H1 (cell line): ENCODE measurements around the gene CBS. TPM values are rescaled to one million over a fixed set of nuclear protein-coding genes. Genes with fewer than 3 reads are reported as not detected.

Source experiments
- CTCF ChIA-PET: fragments of 300-600 bp; sonication (Branson Sonifier 250); formaldehyde crosslinking; loops from one replicate; lab custom pipeline; 2021; ENCODE audit not compliant: partially characterized antibody; lab: Charles Lee
- POLR2A ChIA-PET: fragments of 300-600 bp; sonication (Branson Sonifier 250); formaldehyde crosslinking; loops from one replicate; lab custom pipeline; 2021; ENCODE audit warnings: inconsistent platforms; ENCODE audit not compliant: partially characterized antibody; lab: Charles Lee
- DNase-seq, 2 experiments: peaks; one replicate each; pipeline versions ENCODE4 v3.0.0 to v3.0.0-alpha.2; 2010 to 2022; ENCODE audit warnings: low spot score in 2 of 2, low read depth in 1 of 2, mixed read lengths in 1 of 2
- FAIRE-seq: peaks from 2 replicates; lab custom pipeline; 2011; peaks lifted over from hg19 to GRCh38; lab: Jason Lieb, UNC
- H2AFZ ChIP-seq: 2 replicates; pipeline ENCODE4 v1.8.1; 2012; ENCODE audit warnings: low read length, inconsistent platforms
- H2AK5ac ChIP-seq: 2 replicates; pipeline ENCODE4 v1.6.1; 2013; ENCODE audit warnings: low read depth, low read length
- H2BK120ac ChIP-seq: replicated peaks from 2 replicates; pipeline ENCODE3; 2013; ENCODE audit warnings: low read depth, low read length, inconsistent platforms
- H2BK12ac ChIP-seq: 2 replicates; pipeline ENCODE4 v1.6.1; 2013; ENCODE audit warnings: low read depth, low read length
- H2BK15ac ChIP-seq: 2 replicates; pipeline ENCODE4 v1.6.1; 2013; ENCODE audit warnings: low read length
- H2BK20ac ChIP-seq: 2 replicates; pipeline ENCODE4 v1.6.1; 2013; ENCODE audit warnings: low read length
- H2BK5ac ChIP-seq: 2 replicates; pipeline ENCODE4 v1.6.1; 2013; ENCODE audit warnings: low read depth, low read length
- H3K14ac ChIP-seq: 2 replicates; pipeline ENCODE4 v1.6.1; 2013; ENCODE audit warnings: inconsistent platforms; ENCODE audit not compliant: insufficient read length
- H3K18ac ChIP-seq: 2 replicates; pipeline ENCODE4 v1.6.1; 2013; ENCODE audit warnings: low read length; ENCODE audit errors: extremely low read depth
- H3K23ac ChIP-seq: 2 replicates; pipeline ENCODE4 v1.6.1; 2013; ENCODE audit warnings: inconsistent platforms; ENCODE audit not compliant: insufficient read length
- H3K23me2 ChIP-seq: 2 replicates; pipeline ENCODE4 v1.6.1; 2013; ENCODE audit warnings: low read depth, low read length
- H3K27ac ChIP-seq: 2 replicates; pipeline ENCODE4 v1.6.1; 2011; ENCODE audit warnings: low read depth, low read length, inconsistent platforms
- H3K27me3 ChIP-seq, 4 experiments: replicated peaks in 1 of 4; 1 replicate in 1 of 4; 2 replicates in 3 of 4; pipeline versions ENCODE4 v1.6.1 to v1.8.1; 2011 to 2013; ENCODE audit warnings: low read length in 3 of 4, mild to moderate bottlenecking in 3 of 4, inconsistent platforms in 2 of 4, mixed read lengths in 2 of 4, moderate library complexity in 1 of 4; ENCODE audit not compliant: control insufficient read depth in 3 of 4, insufficient read depth in 3 of 4; ENCODE audit errors: extremely low read depth in 1 of 4
- H3K36me3 ChIP-seq, 4 experiments: 2 replicates each; pipeline versions ENCODE4 v1.6.1 to v1.8.1; 2011 to 2013; ENCODE audit warnings: mild to moderate bottlenecking in 4 of 4, low read length in 3 of 4, moderate library complexity in 2 of 4, control low read depth in 1 of 4, inconsistent platforms in 1 of 4; ENCODE audit not compliant: insufficient read depth in 4 of 4, control insufficient read depth in 2 of 4
- H3K4ac ChIP-seq: replicated peaks from 2 replicates; pipeline ENCODE3; 2013; ENCODE audit warnings: low read length, low read depth, mixed read lengths, inconsistent platforms; ENCODE audit not compliant: insufficient read length
- H3K4me1 ChIP-seq, 4 experiments: replicated peaks in 1 of 4; 1 replicate in 1 of 4; 2 replicates in 3 of 4; pipeline versions ENCODE4 v1.6.1 to v1.8.1; 2011 to 2013; ENCODE audit warnings: low read length in 3 of 4, inconsistent platforms in 2 of 4, mixed read lengths in 1 of 4; ENCODE audit not compliant: insufficient read depth in 4 of 4, control insufficient read depth in 3 of 4
- H3K4me2 ChIP-seq, 2 experiments: 2 replicates each; pipeline versions ENCODE4 v1.6.1 to v1.8.1; 2011 to 2013; ENCODE audit warnings: low read depth in 2 of 2, low read length in 2 of 2, control low read depth in 1 of 2, inconsistent platforms in 1 of 2, mild to moderate bottlenecking in 1 of 2; ENCODE audit not compliant: insufficient read depth in 1 of 2
- H3K4me3 ChIP-seq, 4 experiments: fragments of 200-600, 300-600 bp in 1 of 4; sonication (generic), shearing (Covaris generic), sonication (Bioruptor Twin) in 1 of 4; 2 replicates each; pipeline versions ENCODE4 v1.5.1 to v1.8.1; 2011 to 2016; ENCODE audit warnings: low read length in 4 of 4, low read depth in 3 of 4, control low read depth in 2 of 4, inconsistent platforms in 2 of 4, mild to moderate bottlenecking in 2 of 4, mixed read lengths in 1 of 4, moderate library complexity in 1 of 4; ENCODE audit not compliant: insufficient read depth in 2 of 4; ENCODE audit errors: extremely low read depth in 1 of 4
- H3K56ac ChIP-seq: replicated peaks from 2 replicates; pipeline ENCODE3; 2013; ENCODE audit warnings: low read depth, mild to moderate bottlenecking, mixed read lengths, low read length, inconsistent platforms; ENCODE audit not compliant: insufficient read length
- H3K79me1 ChIP-seq: 2 replicates; pipeline ENCODE4 v1.6.1; 2013; ENCODE audit warnings: low read depth, low read length, control low read depth
- H3K79me2 ChIP-seq, 2 experiments: 2 replicates each; pipeline versions ENCODE4 v1.6.1 to v1.8.1; 2012 to 2013; ENCODE audit warnings: low read length in 2 of 2, mild to moderate bottlenecking in 2 of 2, inconsistent platforms in 1 of 2; ENCODE audit not compliant: insufficient read depth in 2 of 2, control insufficient read depth in 1 of 2
- H3K9ac ChIP-seq, 4 experiments: replicated peaks in 1 of 4; 1 replicate in 1 of 4; 2 replicates in 3 of 4; pipeline versions ENCODE4 v1.6.1 to v1.8.1; 2011 to 2013; ENCODE audit warnings: low read depth in 3 of 4, low read length in 3 of 4, control low read depth in 2 of 4, mild to moderate bottlenecking in 2 of 4, moderate library complexity in 2 of 4, inconsistent platforms in 1 of 4; ENCODE audit errors: extremely low read depth in 1 of 4
- H3K9me3 ChIP-seq, 2 experiments: 2 replicates each; pipeline versions ENCODE4 v1.6.1 to v1.8.1; 2012 to 2013; ENCODE audit warnings: mild to moderate bottlenecking in 2 of 2, moderate library complexity in 2 of 2, control low read depth in 1 of 2, inconsistent platforms in 1 of 2, low read depth in 1 of 2, low read length in 1 of 2, mixed read lengths in 1 of 2; ENCODE audit not compliant: insufficient read depth in 2 of 2
- H4K20me1 ChIP-seq, 2 experiments: replicated peaks in 1 of 2; 2 replicates each; pipeline versions ENCODE3 to v1.8.1; 2011 to 2013; ENCODE audit warnings: inconsistent platforms in 2 of 2, low read length in 2 of 2, mild to moderate bottlenecking in 1 of 2; ENCODE audit not compliant: insufficient read depth in 2 of 2, control insufficient read depth in 1 of 2
- H4K5ac ChIP-seq: 2 replicates; pipeline ENCODE4 v1.6.1; 2013; ENCODE audit warnings: low read length, low read depth, mixed read lengths, inconsistent platforms; ENCODE audit not compliant: insufficient read length
- H4K8ac ChIP-seq: 2 replicates; pipeline ENCODE4 v1.8.0; 2013; ENCODE audit warnings: mild to moderate bottlenecking, moderate library complexity, low read length, inconsistent platforms; ENCODE audit not compliant: insufficient read depth; ENCODE audit errors: extremely low read depth
- H4K91ac ChIP-seq: replicated peaks from 2 replicates; pipeline ENCODE3; 2013; ENCODE audit warnings: low read length, mixed read lengths, inconsistent platforms; ENCODE audit not compliant: insufficient read length
- BCL11A ChIP-seq, 2 experiments: IDR thresholded peaks; one replicate each; pipeline ENCODE4 v1.6.1; 2011; ENCODE audit warnings: low read depth in 2 of 2, low read length in 2 of 2, mild to moderate bottlenecking in 2 of 2
- CEBPB ChIP-seq: IDR thresholded peaks from 2 replicates; pipeline ENCODE4 v1.6.1; 2012; ENCODE audit warnings: low read depth, low read length
- CREB1 ChIP-seq: IDR thresholded peaks from 2 replicates; pipeline ENCODE4 v1.6.1; 2012; ENCODE audit warnings: inconsistent platforms
- EGR1 ChIP-seq: IDR thresholded peaks from 2 replicates; pipeline ENCODE4 v1.6.1; 2011; ENCODE audit warnings: low read depth, low read length, borderline replicate concordance
- EP300 ChIP-seq, 2 experiments: IDR thresholded peaks; 1 replicate in 1 of 2; 2 replicates in 1 of 2; pipeline ENCODE4 v1.6.1; 2011 to 2012; ENCODE audit warnings: low read depth in 2 of 2, low read length in 2 of 2, mild to moderate bottlenecking in 2 of 2, borderline replicate concordance in 1 of 2, inconsistent platforms in 1 of 2, moderate library complexity in 1 of 2
- EZH2 ChIP-seq: fragments of 200-600 bp; sonication (generic); IDR thresholded peaks from 2 replicates; pipeline ENCODE4 v1.7.1; 2012; ENCODE audit warnings: low read depth, mild to moderate bottlenecking, moderate library complexity, low read length, inconsistent platforms; ENCODE audit not compliant: severe bottlenecking
- HDAC6 ChIP-seq: IDR thresholded peaks from one replicate; pipeline ENCODE4 v1.7.1; 2012; ENCODE audit warnings: low read depth, mild to moderate bottlenecking, inconsistent platforms, low read length, moderate library complexity
- KDM1A ChIP-seq: fragments of 200-600, 300-600 bp; sonication (generic); IDR thresholded peaks from 2 replicates; pipeline ENCODE4 v1.7.1; 2016; ENCODE audit warnings: mild to moderate bottlenecking, low read length, borderline replicate concordance
- POLR2A ChIP-seq, 2 experiments: IDR thresholded peaks; 1 replicate in 1 of 2; 2 replicates in 1 of 2; pipeline ENCODE4 v1.6.1; 2011; ENCODE audit warnings: low read depth in 2 of 2, low read length in 2 of 2, mild to moderate bottlenecking in 2 of 2; ENCODE audit errors: control extremely low read depth in 1 of 2
- POU5F1 ChIP-seq: IDR thresholded peaks from 2 replicates; pipeline ENCODE4 v1.6.1; 2011; ENCODE audit warnings: low read depth, mild to moderate bottlenecking, low read length, moderate library complexity
- RXRA ChIP-seq: IDR thresholded peaks from 2 replicates; pipeline ENCODE4 v1.6.1; 2011; ENCODE audit warnings: low read depth, mild to moderate bottlenecking, low read length, moderate library complexity; ENCODE audit not compliant: insufficient read depth
- SP4 ChIP-seq: IDR thresholded peaks from 2 replicates; pipeline ENCODE4 v1.6.1; 2012; ENCODE audit warnings: low read length, inconsistent platforms
- WGBS, 2 experiments: shearing (Covaris generic) in 1 of 2; methylation state at CpG; one replicate each; pipeline versions ENCODE4 v1.1.6 to v1.1.7; 2013 to 2015; ENCODE audit warnings: low lambda C conversion rate in 2 of 2, mixed read lengths in 2 of 2, inconsistent platforms in 1 of 2, low coverage in 1 of 2, missing lambda C conversion rate in 1 of 2; ENCODE audit not compliant: insufficient replicate concordance in 2 of 2, insufficient coverage in 1 of 2, insufficient read length in 1 of 2; ENCODE audit errors: extremely low coverage in 1 of 2, missing lambda C conversion rate in 1 of 2; 5-methylcytosine and 5-hydroxymethylcytosine counted together
- polyA plus RNA-seq, 7 experiments: library from polyadenylated mRNA; depleted of rRNA in 3 of 7; stranded (reverse) in 5 of 7; unstranded in 2 of 7; fragments of >200 nt in 5 of 7; fragments of 200-250 nt in 2 of 7; gene quantifications; 1 replicate in 5 of 7; 2 replicates in 1 of 7; 4 replicates in 1 of 7; pipeline versions ENCODE4 v1.2.1 to v1.2.3, GENCODE V29; 2011 to 2013; ENCODE audit warnings: missing spikeins in 2 of 7, mixed read lengths in 2 of 7
- total RNA-seq: library from RNA; stranded (reverse); fragmentation: NEBNext Ultra II Directional; extraction: Animal tissue kit (Norgen Biotek cat#: 25700); gene quantifications from 2 replicates; pipeline ENCODE4 v1.2.1, GENCODE V29; 2021
- TF ChIP-seq, protein P1 (sequence below): IDR thresholded peaks from 2 replicates; pipeline ENCODE4 v1.6.1; 2012; ENCODE audit warnings: low read length, inconsistent platforms

CBS gene
- total and polyA plus RNA-seq, 2 of the 8 experiments (the other 6 are each of a cell fraction or from before 2014, with no cell fraction given) = 114 to 455 TPM

- Histone ChIP-seq H4K20me1 (no peaks in the 10 kb centered on the region), H2AK5ac (no peak overlapping the region), H2BK15ac (no peak overlapping the region), H2BK20ac (no peak overlapping the region), H3K4ac (no peak overlapping the region), H3K79me1 (0 out of 2 replicates have a peak, but pooled peaks cover 2% of the 10 kb centered on the region), H3K27me3 (no peaks in the 10 kb centered on the region), H3K9me3 (peaks cover 3 to 4% of the 10 kb centered on the region in 2 experiments; a peak in 2 of 4 replicates), H2BK120ac (no peak overlapping the region), H3K36me3 (peaks cover 3 to 22% (median 8%) of the 10 kb centered on the region in 4 experiments; a peak in 7 of 8 replicates), H3K23ac (no peak overlapping the region), H4K91ac (no peak overlapping the region), H3K4me2 (no peak overlapping the region), H3K9ac (no peak overlapping the region), H3K4me3 (no peak overlapping the region), H3K4me1 (peaks cover 0 to 3% (median 1%) of the 10 kb centered on the region in 4 experiments; a peak in 2 of 7 replicates), H4K5ac (no peak overlapping the region), H2AFZ (no peak overlapping the region), H2BK12ac (peak overlapping the region; percentile 42; the same call in 1 of the 2 replicates), H2BK5ac (peak overlapping the region; percentile 56; the same call in 1 of the 2 replicates), H3K23me2 (no peaks in the 10 kb centered on the region), H3K27ac (no peak overlapping the region), H4K8ac (no peak overlapping the region), H3K18ac (no peak overlapping the region), H3K56ac (no peak overlapping the region), H3K14ac (no peak overlapping the region), H3K79me2 (peaks cover 0 to 3% of the 10 kb centered on the region in 2 experiments; a peak in 1 of 4 replicates)
- no peak for FAIRE-seq
- DNase-seq = no peak
- 83% methylated on average over 8 of the region's 8 CpGs; no CpG with 5 or more reads in 1 of the 2 experiments for WGBS, 2 experiments
- ChIA-PET CTCF (no interaction called here), POLR2A (interaction anchor here (1.1 to 1.5 kb wide), 2 partner anchors 13 to 88 kb away, joined by 3 to 4 read pairs; no protein-coding TSS in a partner anchor)
- TF ChIP-seq EP300 (IDR thresholded peaks at IDR 0.05; ENCODE audit: borderline replicate concordance in 1 of 2, low read depth in 2 of 2, low read length in 2 of 2) = no peak
- TF ChIP-seq CREB1 = no peak
- TF ChIP-seq, protein P1, sequence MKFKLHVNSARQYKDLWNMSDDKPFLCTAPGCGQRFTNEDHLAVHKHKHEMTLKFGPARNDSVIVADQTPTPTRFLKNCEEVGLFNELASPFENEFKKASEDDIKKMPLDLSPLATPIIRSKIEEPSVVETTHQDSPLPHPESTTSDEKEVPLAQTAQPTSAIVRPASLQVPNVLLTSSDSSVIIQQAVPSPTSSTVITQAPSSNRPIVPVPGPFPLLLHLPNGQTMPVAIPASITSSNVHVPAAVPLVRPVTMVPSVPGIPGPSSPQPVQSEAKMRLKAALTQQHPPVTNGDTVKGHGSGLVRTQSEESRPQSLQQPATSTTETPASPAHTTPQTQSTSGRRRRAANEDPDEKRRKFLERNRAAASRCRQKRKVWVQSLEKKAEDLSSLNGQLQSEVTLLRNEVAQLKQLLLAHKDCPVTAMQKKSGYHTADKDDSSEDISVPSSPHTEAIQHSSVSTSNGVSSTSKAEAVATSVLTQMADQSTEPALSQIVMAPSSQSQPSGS = no peak
- no peak for TF ChIP-seq KDM1A
- TF ChIP-seq HDAC6 = no peak
- no peak for TF ChIP-seq SP4
- TF ChIP-seq CEBPB = no peak
- no peak for TF ChIP-seq POU5F1
- no peak for TF ChIP-seq EGR1
- no peak for TF ChIP-seq RXRA
- TF ChIP-seq BCL11A (IDR thresholded peaks at IDR 0.05; ENCODE audit: low read depth in 2 of 2, low read length in 2 of 2) = no peak
- TF ChIP-seq EZH2 = no peak
- TF ChIP-seq POLR2A (IDR thresholded peaks at IDR 0.05; ENCODE audit: control extremely low read depth in 1 of 2, low read depth in 2 of 2, low read length in 2 of 2) = no peak
Observed at GRCh38 chr21:43004926-43005325, 70.7 kb downstream of the CBS start.
